ENCODE measurements around the gene LRRC26. TPM values are rescaled to one million over a fixed set of nuclear protein-coding genes. Genes with fewer than 3 reads are reported as not detected.

The LRRC26 gene
- total RNA-seq, 1 donor from 2014 or later = not detected

GRCh38 chr9:137184881-137185660, 15.2 kb upstream of the LRRC26 start:
- no peak for DNase-seq (ENCODE audit: low read depth)

GRCh38 chr9:137183980-137184595, 14.2 kb upstream of the LRRC26 start:
- no peak for DNase-seq (ENCODE audit: low read depth)

- no peak for DNase-seq (ENCODE audit: low read depth)
These were observed 13.0 kb upstream of the LRRC26 start for GRCh38 chr9:137182836-137183235.

- no peak for DNase-seq (ENCODE audit: low read depth)
These were observed 11.8 kb upstream of the LRRC26 start for GRCh38 chr9:137181680-137182079.

- no peak for DNase-seq (ENCODE audit: low read depth)
These were observed 10.6 kb upstream of the LRRC26 start for GRCh38 chr9:137180491-137180890.

GRCh38 chr9:137179761-137180160, 9.9 kb upstream of the LRRC26 start:
- DNase-seq (ENCODE audit: low read depth) = no peak

- DNase-seq (ENCODE audit: low read depth) = no peak
These were observed 9.2 kb upstream of the LRRC26 start for GRCh38 chr9:137178939-137179630.

GRCh38 chr9:137178201-137178938, 8.5 kb upstream of the LRRC26 start:
- DNase-seq (ENCODE audit: low read depth) = no peak

GRCh38 chr9:137176302-137177182, 6.7 kb upstream of the LRRC26 start:
- DNase-seq (ENCODE audit: low read depth) = peak; percentile 66

- DNase-seq (ENCODE audit: low read depth) = no peak
These were observed 5.6 kb upstream of the LRRC26 start for GRCh38 chr9:137175345-137175961.

GRCh38 chr9:137174722-137175293, 5.0 kb upstream of the LRRC26 start:
- no peak for DNase-seq (ENCODE audit: low read depth)

- DNase-seq (ENCODE audit: low read depth) = no peak
These were observed 4.2 kb upstream of the LRRC26 start for GRCh38 chr9:137173796-137174664.

GRCh38 chr9:137172901-137173795, 3.3 kb upstream of the LRRC26 start:
- DNase-seq (ENCODE audit: low read depth) = peak; percentile 28

GRCh38 chr9:137171149-137171900, 1.5 kb upstream of the LRRC26 start:
- peak; percentile 47 for DNase-seq (ENCODE audit: low read depth)

GRCh38 chr9:137170486-137171148, 766 bp upstream of the LRRC26 start:
- no peak for DNase-seq (ENCODE audit: low read depth)

Data from myocyte (in vitro differentiated cells).